Daoy (cell line): Measurements from ENCODE around the gene ZCWPW1. TPM values are rescaled to one million over a fixed set of nuclear protein-coding genes. Genes with fewer than 3 reads are reported as not detected.
"Not testable (repeated sequence)": the region's sequence is repeated elsewhere in the genome, so short reads cannot be mapped to it uniquely, and the experiment has no call there.

Experiments used
- DNase-seq: peaks from one replicate; pipeline ENCODE4 v3.0.0-alpha.2; 2015; ENCODE audit warnings: low read depth
- total RNA-seq: library from RNA; depleted of rRNA; stranded (reverse); fragments of >200 nt; shearing (Covaris generic); gene quantifications from 2 replicates; pipeline ENCODE4 v1.2.3, GENCODE V29; 2014; rRNA removed

Gene ZCWPW1
- total RNA-seq, 1 experiment from 2014 or later = 5.2 TPM

- DNase-seq = no peak
Observed at GRCh38 chr7:100353685-100354330, 74.7 kb downstream of the ZCWPW1 start.

- DNase-seq = no peak
Observed at GRCh38 chr7:100352984-100353684, 75.4 kb downstream of the ZCWPW1 start.

DNA sequence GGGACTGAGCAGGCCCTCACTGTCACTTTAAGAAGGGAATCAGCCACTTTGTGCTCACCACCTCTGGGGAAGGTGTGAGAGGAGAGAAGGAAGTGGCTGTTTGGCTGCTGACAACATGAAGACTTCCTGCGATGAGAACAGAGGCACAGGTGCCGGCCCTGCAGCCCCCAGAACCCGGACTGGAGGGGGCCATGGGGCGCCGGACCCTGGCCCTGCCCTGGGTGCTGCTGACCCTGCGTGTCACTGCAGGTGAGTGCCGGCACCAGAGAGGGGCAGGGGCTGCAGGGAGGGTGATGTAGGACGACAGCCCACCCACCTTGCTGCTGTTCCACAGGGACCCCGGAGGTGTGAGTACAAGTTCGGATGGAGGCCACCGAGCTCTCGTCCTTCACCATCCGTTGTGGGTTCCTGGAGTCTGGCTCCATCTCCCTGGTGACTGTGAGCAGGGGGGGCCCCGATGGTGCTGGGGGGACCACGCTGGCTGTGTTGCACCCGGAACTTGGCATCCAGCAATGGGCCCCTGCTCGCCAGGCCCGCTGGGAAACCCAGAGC lies 76.2 kb downstream of the ZCWPW1 start:
- not testable (repeated sequence) for DNase-seq

GRCh38 chr7:100351657-100352058 lies 76.8 kb downstream of the ZCWPW1 start:
- no peak for DNase-seq

Other genes with a start within 250 kb of the ZCWPW1 start
- gene PVRIG, start 208.8 kb downstream of the ZCWPW1 start, total RNA-seq = not detected in 2 replicates
- not detected in 2 replicates for gene SPDYE3, start 121.0 kb downstream of the ZCWPW1 start, total RNA-seq
- 15.6 and 24.5 TPM in 2 replicates for gene PILRB, start 70.6 kb downstream of the ZCWPW1 start, total RNA-seq
- 0.69 TPM in 1 of 2 replicates, not detected in the other for gene PILRA, start 55.2 kb downstream of the ZCWPW1 start, total RNA-seq
- 65.9 and 79.5 TPM in 2 replicates for gene MEPCE, start 1.1 kb upstream of the ZCWPW1 start, total RNA-seq
- 70.3 and 92.8 TPM in 2 replicates for gene PPP1R35, start 7.8 kb upstream of the ZCWPW1 start, total RNA-seq
- 1.6 TPM in 1 of 2 replicates, not detected in the other for gene SPACDR, start 35.6 kb upstream of the ZCWPW1 start, total RNA-seq
- gene TSC22D4, start 50.5 kb upstream of the ZCWPW1 start, total RNA-seq = 36.6 and 47.4 TPM in 2 replicates
- 0.06 TPM in 1 of 2 replicates, not detected in the other for gene NYAP1, start 55.2 kb upstream of the ZCWPW1 start, total RNA-seq
- 16.9 and 19.1 TPM in 2 replicates for gene AGFG2, start 110.5 kb upstream of the ZCWPW1 start, total RNA-seq
- 0.80 and 5.3 TPM in 2 replicates for gene SAP25, start 145.2 kb upstream of the ZCWPW1 start, total RNA-seq
- 32.2 and 41.0 TPM in 2 replicates for gene LRCH4, start 157.4 kb upstream of the ZCWPW1 start, total RNA-seq
- gene FBXO24, start 157.6 kb upstream of the ZCWPW1 start, total RNA-seq = 0.17 TPM in 1 of 2 replicates, not detected in the other
- 21.3 and 32.9 TPM in 2 replicates for gene PCOLCE, start 173.7 kb upstream of the ZCWPW1 start, total RNA-seq
- 9.7 and 11.3 TPM in 2 replicates for gene MOSPD3, start 183.8 kb upstream of the ZCWPW1 start, total RNA-seq
- 2.4 and 4.6 TPM in 2 replicates for gene TFR2, start 212.8 kb upstream of the ZCWPW1 start, total RNA-seq
- not detected in 2 replicates for gene ACTL6B, start 227.7 kb upstream of the ZCWPW1 start, total RNA-seq
- gene GNB2, start 245.0 kb upstream of the ZCWPW1 start, total RNA-seq = 58.9 and 77.1 TPM in 2 replicates